ENCODE data around the gene DDX1.

The DDX1 gene

GRCh38 chr2:15601681-15602080 is 10.0 kb downstream of the DDX1 start:
- DNase-seq: no peak
- Histone ChIP-seq H3K27me3 (replicated peaks in 2 of 5; ENCODE audit: control insufficient read depth in 4 of 5, insufficient read depth in 5 of 5, low read length in 4 of 5) (no peaks in the 10 kb centered on the region), H3K4me1 (ENCODE audit: control extremely low read depth in 1 of 4, control insufficient read depth in 4 of 4, insufficient read depth in 4 of 4, low read length in 3 of 4) (peaks cover 0 to under 1% (median 0%) of the 10 kb centered on the region in 4 experiments), H3K27ac (ENCODE audit: insufficient read depth in 1 of 2, low read depth in 1 of 2, low read length in 2 of 2, poor library complexity in 1 of 2, severe bottlenecking in 2 of 2) (no peak overlapping the region), H3K4me3 (ENCODE audit: control insufficient read depth in 1 of 7, extremely low read depth in 1 of 7, insufficient read depth in 4 of 7, low read depth in 2 of 7, low read length in 6 of 7) (no peak overlapping the region), H3K36me3 (ENCODE audit: control insufficient read depth in 4 of 4, insufficient read depth in 4 of 4, low read length in 3 of 4) (peaks cover 46 to 90% (median 69%) of the 10 kb centered on the region in 4 experiments), H3K9me3 (ENCODE audit: control extremely low read depth in 1 of 5, control insufficient read depth in 4 of 5, insufficient read depth in 2 of 5, low read depth in 1 of 5, low read length in 4 of 5) (no peaks in the 10 kb centered on the region)
- WGBS (ENCODE audit: insufficient coverage): no CpG with 5 or more reads among the region's 1 CpG
- POLR2A ChIA-PET: interaction anchor here (0.6 kb wide), 1 partner anchor 15 kb away, joined by 3 read pairs; no protein-coding TSS in a partner anchor
- CTCF ChIA-PET: no interaction called here

DNA sequence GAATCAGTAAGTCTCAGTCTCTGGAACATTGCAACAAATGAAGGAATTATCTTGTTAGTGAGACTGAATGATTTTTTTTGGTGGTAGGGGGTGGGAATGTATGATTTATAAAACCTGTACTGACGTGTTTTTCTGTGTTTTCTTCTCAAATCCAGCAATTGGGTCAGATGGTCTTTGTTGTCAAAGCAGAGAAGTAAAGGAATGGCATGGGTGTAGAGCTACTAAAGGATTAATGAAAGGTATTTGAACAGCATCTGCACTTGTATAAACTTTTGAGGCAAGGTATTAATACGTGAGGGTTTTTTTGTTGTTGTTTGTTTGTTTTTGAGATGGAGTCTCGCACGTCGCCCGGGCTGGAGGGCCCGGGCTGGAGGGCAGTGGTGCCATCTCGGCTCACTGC is 10.7 kb downstream of the DDX1 start:
- Histone ChIP-seq H3K36me3 (ENCODE audit: control insufficient read depth in 4 of 4, insufficient read depth in 4 of 4, low read length in 3 of 4) (peaks cover 44 to 92% (median 68%) of the 10 kb centered on the region in 4 experiments), H3K4me3 (ENCODE audit: control insufficient read depth in 1 of 7, extremely low read depth in 1 of 7, insufficient read depth in 4 of 7, low read depth in 2 of 7, low read length in 6 of 7) (no peak overlapping the region), H3K4me1 (ENCODE audit: control extremely low read depth in 1 of 4, control insufficient read depth in 4 of 4, insufficient read depth in 4 of 4, low read length in 3 of 4) (no peaks in the 10 kb centered on the region), H3K27ac (ENCODE audit: insufficient read depth in 1 of 2, low read depth in 1 of 2, low read length in 2 of 2, poor library complexity in 1 of 2, severe bottlenecking in 2 of 2) (no peak overlapping the region), H3K9me3 (ENCODE audit: control extremely low read depth in 1 of 5, control insufficient read depth in 4 of 5, insufficient read depth in 2 of 5, low read depth in 1 of 5, low read length in 4 of 5) (no peaks in the 10 kb centered on the region), H3K27me3 (replicated peaks in 2 of 5; ENCODE audit: control insufficient read depth in 4 of 5, insufficient read depth in 5 of 5, low read length in 4 of 5) (no peaks in the 10 kb centered on the region)
- no peak for DNase-seq
- POLR2A ChIA-PET: no interaction called here
- CTCF ChIA-PET: no interaction called here
- 99% methylated on average over 8 of the region's 8 CpGs for WGBS (ENCODE audit: insufficient coverage)

DNA sequence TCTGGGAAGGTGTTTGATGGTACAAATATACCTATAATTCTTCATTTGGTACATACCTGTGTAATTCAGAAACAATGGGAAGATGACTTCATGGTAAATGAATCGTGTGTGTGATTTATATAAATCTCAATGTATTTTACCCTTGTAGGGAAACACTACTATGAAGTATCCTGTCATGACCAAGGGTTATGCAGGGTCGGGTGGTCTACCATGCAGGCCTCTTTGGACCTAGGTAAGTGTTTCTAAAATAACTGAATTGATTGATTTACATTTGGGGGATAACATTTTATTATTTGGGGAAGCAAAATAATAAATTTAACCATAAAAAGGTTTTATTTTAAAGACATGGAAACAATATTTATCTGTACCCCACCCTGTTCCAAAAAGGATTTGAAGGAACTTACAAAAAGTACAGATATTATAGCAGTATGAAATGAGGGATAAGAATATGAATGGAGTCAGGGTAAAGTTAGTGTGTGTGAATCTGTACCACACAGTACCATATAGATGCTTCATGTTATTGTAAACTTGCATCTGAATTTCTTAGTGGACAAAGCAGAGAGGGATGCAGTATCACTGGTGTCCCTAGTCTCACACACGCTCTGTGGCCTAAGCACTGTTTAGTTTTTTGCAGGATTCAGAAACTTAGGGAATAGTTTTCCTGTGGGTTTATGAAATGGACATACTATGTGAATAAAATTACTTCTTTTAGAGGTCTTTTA is 11.5 kb downstream of the DDX1 start:
- H3K36me3 ChIP-seq (ENCODE audit: control insufficient read depth in 4 of 4, insufficient read depth in 4 of 4, low read length in 3 of 4): peaks cover 47 to 94% (median 71%) of the 10 kb centered on the region in 4 experiments
- CTCF ChIA-PET: no interaction called here
- no peak overlapping the region for H3K4me3 ChIP-seq (ENCODE audit: control insufficient read depth in 1 of 7, extremely low read depth in 1 of 7, insufficient read depth in 4 of 7, low read depth in 2 of 7, low read length in 6 of 7)
- H3K27ac ChIP-seq (ENCODE audit: insufficient read depth in 1 of 2, low read depth in 1 of 2, low read length in 2 of 2, poor library complexity in 1 of 2, severe bottlenecking in 2 of 2): no peak overlapping the region
- H3K9me3 ChIP-seq (ENCODE audit: control extremely low read depth in 1 of 5, control insufficient read depth in 4 of 5, insufficient read depth in 2 of 5, low read depth in 1 of 5, low read length in 4 of 5): no peaks in the 10 kb centered on the region
- no CpG with 5 or more reads among the region's 3 CpGs for WGBS (ENCODE audit: insufficient coverage)
- DNase-seq: no peak
- no peaks in the 10 kb centered on the region for H3K27me3 ChIP-seq (replicated peaks in 2 of 5; ENCODE audit: control insufficient read depth in 4 of 5, insufficient read depth in 5 of 5, low read length in 4 of 5)
- no peaks in the 10 kb centered on the region for H3K4me1 ChIP-seq (ENCODE audit: control extremely low read depth in 1 of 4, control insufficient read depth in 4 of 4, insufficient read depth in 4 of 4, low read length in 3 of 4)
- POLR2A ChIA-PET: no interaction called here

GRCh38 chr2:15603948-15604347 is 12.3 kb downstream of the DDX1 start:
- no peaks in the 10 kb centered on the region for H3K9me3 ChIP-seq (ENCODE audit: control extremely low read depth in 1 of 5, control insufficient read depth in 4 of 5, insufficient read depth in 2 of 5, low read depth in 1 of 5, low read length in 4 of 5)
- H3K36me3 ChIP-seq (ENCODE audit: control insufficient read depth in 4 of 4, insufficient read depth in 4 of 4, low read length in 3 of 4): peaks cover 45 to 96% (median 72%) of the 10 kb centered on the region in 4 experiments
- ChIA-PET POLR2A (interaction anchor here (0.7 kb wide), 1 partner anchor 1239 kb away, joined by 3 read pairs; no protein-coding TSS in a partner anchor), CTCF (interaction anchor here (1.7 kb wide), 1 partner anchor 8 kb away, joined by 3 read pairs; no protein-coding TSS in a partner anchor)
- no peaks in the 10 kb centered on the region for H3K4me1 ChIP-seq (ENCODE audit: control extremely low read depth in 1 of 4, control insufficient read depth in 4 of 4, insufficient read depth in 4 of 4, low read length in 3 of 4)
- no peaks in the 10 kb centered on the region for H3K27me3 ChIP-seq (replicated peaks in 2 of 5; ENCODE audit: control insufficient read depth in 4 of 5, insufficient read depth in 5 of 5, low read length in 4 of 5)
- no peak overlapping the region for H3K4me3 ChIP-seq (ENCODE audit: control insufficient read depth in 1 of 7, extremely low read depth in 1 of 7, insufficient read depth in 4 of 7, low read depth in 2 of 7, low read length in 6 of 7)
- DNase-seq: no peak
- no peak overlapping the region for H3K27ac ChIP-seq (ENCODE audit: insufficient read depth in 1 of 2, low read depth in 1 of 2, low read length in 2 of 2, poor library complexity in 1 of 2, severe bottlenecking in 2 of 2)
- no CpG with 5 or more reads among the region's 2 CpGs for WGBS (ENCODE audit: insufficient coverage)

DNA sequence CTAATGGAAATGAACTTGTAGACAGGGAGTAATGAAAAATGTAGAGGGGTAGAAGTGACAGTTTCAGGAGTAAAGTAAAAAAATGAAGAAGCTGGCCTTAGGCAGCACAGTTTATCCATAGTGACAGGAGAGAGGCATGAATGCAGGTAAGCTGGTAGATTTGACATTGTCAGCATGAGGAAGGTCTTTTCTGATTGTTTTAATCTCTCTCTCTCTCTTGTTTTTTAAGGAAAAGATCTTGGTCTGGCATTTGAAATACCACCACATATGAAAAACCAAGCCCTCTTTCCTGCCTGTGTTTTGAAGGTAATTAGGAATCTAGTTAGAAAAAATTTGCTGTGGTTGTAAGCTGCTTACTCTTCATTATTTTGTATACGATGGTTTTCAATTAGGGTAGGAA is 14.1 kb downstream of the DDX1 start:
- no peaks in the 10 kb centered on the region for H3K4me1 ChIP-seq (ENCODE audit: control extremely low read depth in 1 of 4, control insufficient read depth in 4 of 4, insufficient read depth in 4 of 4, low read length in 3 of 4)
- ChIA-PET POLR2A (no interaction called here), CTCF (no interaction called here)
- peaks cover 44 to 99% (median 78%) of the 10 kb centered on the region in 4 experiments for H3K36me3 ChIP-seq (ENCODE audit: control insufficient read depth in 4 of 4, insufficient read depth in 4 of 4, low read length in 3 of 4)
- H3K4me3 ChIP-seq (ENCODE audit: control insufficient read depth in 1 of 7, extremely low read depth in 1 of 7, insufficient read depth in 4 of 7, low read depth in 2 of 7, low read length in 6 of 7): no peak overlapping the region
- H3K9me3 ChIP-seq (ENCODE audit: control extremely low read depth in 1 of 5, control insufficient read depth in 4 of 5, insufficient read depth in 2 of 5, low read depth in 1 of 5, low read length in 4 of 5): no peaks in the 10 kb centered on the region
- DNase-seq: no peak
- no peak overlapping the region for H3K27ac ChIP-seq (ENCODE audit: insufficient read depth in 1 of 2, low read depth in 1 of 2, low read length in 2 of 2, poor library complexity in 1 of 2, severe bottlenecking in 2 of 2)
- WGBS (ENCODE audit: insufficient coverage): no CpG with 5 or more reads among the region's 1 CpG
- no peaks in the 10 kb centered on the region for H3K27me3 ChIP-seq (replicated peaks in 2 of 5; ENCODE audit: control insufficient read depth in 4 of 5, insufficient read depth in 5 of 5, low read length in 4 of 5)

DNA sequence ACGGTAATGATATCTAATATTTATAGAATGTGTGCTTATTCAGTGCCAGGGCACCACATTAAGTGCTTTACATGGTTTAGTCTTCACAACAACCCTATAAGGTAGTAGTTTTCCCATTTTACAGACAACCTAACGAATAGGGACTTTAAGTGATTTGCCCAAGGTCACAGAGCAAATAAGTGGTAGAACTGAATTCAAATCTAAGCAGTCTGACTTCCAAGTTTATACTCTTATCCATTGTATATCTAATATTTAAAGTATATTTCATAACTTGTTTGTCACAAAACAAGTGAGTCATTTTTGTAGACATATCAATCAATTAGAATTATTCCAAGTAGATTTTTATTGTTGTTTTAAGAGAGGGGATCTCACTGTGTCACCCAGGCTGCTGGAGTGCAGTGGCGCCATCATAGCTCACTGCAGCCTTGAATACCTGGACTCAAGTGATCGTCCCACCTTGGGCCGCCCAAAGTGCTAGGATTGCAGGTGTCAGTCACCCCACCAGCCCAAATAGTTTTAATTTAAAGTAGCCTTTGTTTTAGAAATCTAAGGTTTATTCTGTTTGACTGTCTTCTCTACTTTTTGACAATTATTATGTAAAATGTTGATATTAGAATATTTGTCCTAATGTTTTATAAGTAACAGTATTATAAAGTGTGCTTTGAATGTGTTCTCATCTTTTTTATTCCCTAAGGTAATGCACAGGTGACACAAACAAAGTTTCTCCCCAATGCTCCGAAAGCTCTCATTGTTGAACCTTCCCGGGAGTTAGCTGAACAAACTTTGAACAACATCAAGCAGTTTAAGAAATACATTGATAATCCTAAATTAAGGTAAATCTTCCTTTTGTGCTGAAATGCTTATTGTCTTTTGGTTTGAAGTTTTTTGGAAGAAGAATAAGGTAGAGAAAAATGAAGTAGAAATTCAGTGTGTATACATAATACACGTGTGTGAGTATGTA is 15.1 kb downstream of the DDX1 start:
- Histone ChIP-seq H3K4me1 (ENCODE audit: control extremely low read depth in 1 of 4, control insufficient read depth in 4 of 4, insufficient read depth in 4 of 4, low read length in 3 of 4) (no peaks in the 10 kb centered on the region), H3K36me3 (ENCODE audit: control insufficient read depth in 4 of 4, insufficient read depth in 4 of 4, low read length in 3 of 4) (peaks cover 42 to 88% (median 71%) of the 10 kb centered on the region in 4 experiments), H3K4me3 (ENCODE audit: control insufficient read depth in 1 of 7, extremely low read depth in 1 of 7, insufficient read depth in 4 of 7, low read depth in 2 of 7, low read length in 6 of 7) (no peak overlapping the region), H3K9me3 (ENCODE audit: control extremely low read depth in 1 of 5, control insufficient read depth in 4 of 5, insufficient read depth in 2 of 5, low read depth in 1 of 5, low read length in 4 of 5) (no peaks in the 10 kb centered on the region), H3K27me3 (replicated peaks in 2 of 5; ENCODE audit: control insufficient read depth in 4 of 5, insufficient read depth in 5 of 5, low read length in 4 of 5) (no peaks in the 10 kb centered on the region), H3K27ac (ENCODE audit: insufficient read depth in 1 of 2, low read depth in 1 of 2, low read length in 2 of 2, poor library complexity in 1 of 2, severe bottlenecking in 2 of 2) (no peak overlapping the region)
- CTCF ChIA-PET: no interaction called here
- WGBS (ENCODE audit: insufficient coverage): no CpG with 5 or more reads among the region's 8 CpGs
- POLR2A ChIA-PET: no interaction called here
- DNase-seq: no peak
